Renal pelvis (tissue), 4 donors: ENCODE data around the gene CHSY1. TPM values are rescaled to one million over a fixed set of nuclear protein-coding genes. Genes with fewer than 3 reads are reported as not detected.
"Not testable (repeated sequence)": the region's sequence is repeated elsewhere in the genome, so short reads cannot be mapped to it uniquely, and the experiment has no call there.

Experiments
- DNase-seq: peaks from one replicate; pipeline ENCODE4 v3.0.0-alpha.2; 2013
- polyA plus RNA-seq, 3 donors: library from polyadenylated mRNA; unstranded; fragments of 120-200 nt; gene quantifications; one replicate each; pipeline ENCODE4 v1.2.1, GENCODE V29; 2013; ENCODE audit not compliant: insufficient read length in 3 of 3

CHSY1 gene
- polyA plus RNA-seq, 3 donors: 41.5 to 44.4 (median 42.5) TPM

DNA sequence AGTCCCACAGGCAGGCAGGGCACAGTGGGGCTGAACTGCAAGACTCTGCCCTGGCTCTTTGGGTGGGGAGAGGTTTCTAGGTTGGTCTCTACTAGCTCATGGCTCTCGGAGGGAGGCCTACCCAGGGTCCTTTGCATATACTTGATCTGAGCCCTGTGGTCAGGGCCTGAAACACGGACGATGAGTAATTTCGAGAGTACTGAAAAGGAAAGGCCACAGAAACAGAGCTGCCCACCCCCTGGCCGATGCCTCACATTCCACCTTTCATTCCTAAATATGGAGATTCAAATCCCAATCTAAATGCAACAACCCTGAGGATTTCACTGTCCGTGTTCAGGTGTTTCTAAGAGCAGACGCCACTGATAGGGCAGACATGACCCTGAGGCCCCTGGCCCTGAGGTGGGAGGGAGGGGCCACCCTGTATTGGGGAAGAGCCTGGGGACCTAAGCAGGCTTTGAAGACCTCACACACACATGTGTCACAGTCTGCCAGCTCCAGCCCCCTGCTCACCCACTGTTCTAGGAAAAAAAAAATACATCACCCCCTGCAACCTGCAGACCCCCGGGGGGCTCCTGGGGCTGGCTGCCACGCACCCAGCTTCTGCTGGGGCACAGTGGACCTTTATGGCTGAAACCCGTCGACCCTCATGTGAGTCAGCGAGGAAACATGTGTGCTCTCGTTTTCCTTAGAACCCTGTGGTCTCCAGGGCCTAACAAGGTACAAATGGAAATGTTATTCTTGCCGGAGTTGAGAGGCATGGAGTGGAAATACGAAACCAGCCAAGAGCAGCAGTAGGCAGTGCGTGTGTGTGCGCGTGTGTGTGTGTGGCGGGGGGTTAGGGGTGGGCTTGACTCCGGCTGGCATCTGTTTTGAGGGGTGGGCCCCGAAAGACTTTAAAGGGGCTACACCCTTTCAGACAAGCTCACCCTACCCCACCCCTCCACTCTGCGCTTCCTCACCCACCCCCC lies 112.7 kb downstream of the CHSY1 start:
- DNase-seq: no peak

DNA sequence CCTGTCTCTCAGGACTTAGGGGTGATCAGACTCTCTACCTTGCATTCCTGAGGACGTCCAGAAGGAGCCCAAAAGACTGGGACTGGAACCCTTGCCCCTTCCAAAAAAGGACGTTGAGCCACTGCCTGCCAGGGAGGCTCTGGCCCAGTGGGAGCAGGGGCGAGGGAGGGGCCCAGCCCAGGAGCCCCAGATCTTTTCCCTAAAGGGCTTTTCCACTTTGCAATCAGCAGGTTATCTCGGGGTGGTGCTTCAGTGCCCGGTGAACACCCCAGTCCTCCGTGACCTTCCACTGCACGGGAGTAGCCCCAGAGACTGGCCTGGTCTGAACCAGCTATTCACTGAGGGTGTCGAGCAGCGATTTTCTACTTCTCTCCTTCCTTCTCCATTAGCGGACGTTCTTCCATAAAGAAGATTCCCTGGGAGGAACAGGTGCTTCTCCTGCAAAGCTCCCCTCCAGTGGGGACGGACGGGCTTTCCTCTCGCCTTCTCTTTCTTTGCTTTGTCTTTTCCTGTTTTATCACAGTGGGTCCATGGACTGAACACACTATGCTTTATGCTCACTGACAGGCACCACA lies 113.7 kb downstream of the CHSY1 start:
- DNase-seq: no peak

DNA sequence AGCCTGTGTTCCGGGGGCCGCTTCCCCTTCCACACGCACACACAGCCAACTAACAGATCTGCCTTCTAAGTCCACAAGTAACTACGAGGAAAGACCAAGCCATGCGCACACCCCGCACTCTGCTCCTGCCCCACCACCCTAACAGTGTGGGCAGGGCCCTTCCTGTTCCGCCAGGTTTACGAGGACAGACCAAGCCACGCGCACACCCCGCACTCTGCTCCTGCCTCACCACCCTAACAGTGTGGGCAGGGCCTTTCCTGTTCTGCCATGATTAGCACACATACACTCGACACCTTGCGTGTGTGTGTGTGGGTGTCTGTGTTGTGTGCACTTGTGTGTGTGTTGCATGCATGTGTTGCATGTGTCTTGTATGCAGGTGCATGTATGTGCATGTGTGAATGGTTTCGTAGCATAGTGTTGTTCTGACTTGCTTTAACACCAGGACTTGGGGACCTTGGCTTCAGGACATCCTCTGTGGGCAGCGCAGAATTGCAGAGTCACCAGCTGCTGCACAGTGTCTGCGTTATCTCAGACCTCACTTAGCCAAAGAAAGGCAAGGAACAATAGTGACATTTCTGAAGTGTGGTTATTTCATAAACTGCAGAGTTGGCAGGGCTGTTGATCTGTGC lies 114.4 kb downstream of the CHSY1 start:
- DNase-seq: no peak

DNA sequence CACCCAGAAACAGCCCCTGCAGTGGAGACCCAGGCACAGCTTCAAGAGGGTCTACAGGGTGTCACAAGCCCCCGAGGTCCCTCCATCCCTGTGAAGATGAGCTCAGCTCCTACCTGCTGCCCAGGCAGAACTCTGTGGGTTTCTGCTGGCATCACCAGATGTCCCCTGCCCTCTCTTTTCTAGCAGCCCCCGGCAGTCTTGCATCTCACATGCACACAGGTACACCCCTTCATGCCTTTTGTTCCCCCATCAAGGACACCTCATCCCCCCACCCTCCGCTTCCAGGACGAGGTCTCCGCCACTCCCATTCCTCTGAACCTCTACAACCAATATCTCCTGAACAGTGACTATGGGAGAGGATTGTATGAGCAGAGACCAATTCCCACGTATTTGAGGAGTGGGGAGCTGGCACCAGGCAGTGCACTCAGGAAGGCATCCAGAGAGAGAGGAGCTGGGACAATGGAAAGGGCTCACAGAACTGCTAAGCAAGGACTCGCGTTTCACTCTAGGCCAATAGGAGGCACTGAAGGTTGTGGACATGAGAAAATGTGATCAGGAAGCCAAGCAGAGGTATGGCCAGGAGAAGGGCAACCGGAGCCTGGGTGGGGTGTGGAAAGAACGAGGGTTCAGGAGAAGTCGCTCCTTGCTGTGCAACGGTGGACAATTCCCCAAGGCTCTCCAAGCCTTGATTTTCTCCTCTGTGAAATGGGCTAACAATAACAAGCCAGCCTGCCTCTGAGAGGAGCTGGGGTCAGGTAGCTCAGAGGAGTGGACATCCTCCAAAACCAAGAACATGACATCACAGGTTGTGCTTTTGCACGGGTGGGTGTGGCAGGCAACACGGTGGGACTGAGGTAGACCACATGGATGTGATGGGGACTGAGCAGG lies 115.2 kb downstream of the CHSY1 start:
- no peak for DNase-seq

DNA sequence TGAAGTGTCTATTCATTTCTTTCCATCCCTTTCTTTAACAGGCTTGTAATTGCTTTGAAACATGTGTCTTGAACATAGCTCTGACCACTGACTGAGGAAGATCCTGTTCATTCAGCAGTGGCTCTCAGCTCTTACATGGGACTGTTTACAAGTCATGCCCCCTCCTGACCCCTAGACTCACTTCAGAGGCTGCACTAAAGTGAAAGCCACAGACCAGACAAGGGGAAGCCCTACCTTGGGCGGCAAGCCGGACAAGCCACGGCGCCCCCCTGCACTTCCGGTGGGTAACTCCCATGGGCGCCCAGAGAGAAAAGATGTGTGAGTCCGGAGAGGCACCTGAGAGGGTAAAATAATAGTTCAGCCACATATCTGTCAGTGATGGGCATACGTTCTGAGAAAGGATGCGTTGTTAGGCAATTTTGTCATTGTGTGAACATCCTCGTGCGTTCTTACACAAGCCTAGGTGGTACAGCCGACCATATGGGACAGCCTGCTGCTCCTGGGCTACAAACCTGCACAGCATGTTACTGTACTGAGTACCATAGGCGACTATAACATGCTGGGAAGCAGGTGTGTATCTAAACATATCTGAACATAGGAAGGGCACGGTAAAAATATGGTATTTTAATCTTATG lies 116.2 kb downstream of the CHSY1 start:
- no peak for DNase-seq

DNA sequence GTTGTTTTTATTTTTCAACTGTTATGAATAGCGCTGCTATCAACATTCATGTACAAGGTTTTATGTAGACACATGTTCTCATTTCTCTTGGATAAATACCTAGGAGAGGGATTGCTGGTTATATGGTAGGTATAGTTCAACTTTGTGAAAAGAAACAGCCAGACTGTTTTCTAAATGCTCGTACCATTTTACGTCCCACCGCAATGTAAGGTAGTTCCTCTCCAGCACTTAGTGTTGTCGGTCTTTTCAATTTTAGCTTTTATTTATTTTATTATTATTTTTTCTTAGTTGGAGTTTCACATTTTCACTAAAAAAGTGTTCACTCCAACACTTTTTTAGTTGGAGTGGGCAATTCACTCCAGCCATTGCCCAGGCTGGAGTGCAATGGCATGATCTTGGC lies 117.1 kb downstream of the CHSY1 start:
- no peak for DNase-seq

DNA sequence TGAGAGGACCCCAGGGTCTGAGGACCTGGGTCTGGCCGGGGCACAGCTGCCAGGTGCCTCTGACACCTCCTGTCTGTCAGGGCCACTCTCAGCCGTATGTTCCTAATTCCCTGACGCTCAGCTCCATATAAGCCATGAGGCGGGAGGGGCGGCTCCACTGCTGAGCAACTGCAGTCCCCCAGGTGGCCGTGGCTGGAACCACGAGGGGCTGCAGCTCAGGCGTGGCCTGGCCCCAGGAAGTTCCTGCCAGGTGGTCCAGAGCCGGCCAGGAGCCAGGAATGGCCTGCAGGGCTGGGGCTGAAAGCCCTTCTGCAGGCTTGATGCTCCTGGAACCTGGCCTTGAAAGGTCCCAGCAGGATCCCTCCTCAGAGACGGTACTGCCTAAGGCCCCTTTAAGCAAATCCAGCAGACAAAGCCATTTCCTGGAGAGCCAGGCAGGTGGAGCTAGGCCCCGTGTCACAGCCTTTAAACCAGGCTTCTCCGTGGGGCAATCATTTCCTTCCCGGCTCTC lies 118.0 kb downstream of the CHSY1 start:
- no peak for DNase-seq

DNA sequence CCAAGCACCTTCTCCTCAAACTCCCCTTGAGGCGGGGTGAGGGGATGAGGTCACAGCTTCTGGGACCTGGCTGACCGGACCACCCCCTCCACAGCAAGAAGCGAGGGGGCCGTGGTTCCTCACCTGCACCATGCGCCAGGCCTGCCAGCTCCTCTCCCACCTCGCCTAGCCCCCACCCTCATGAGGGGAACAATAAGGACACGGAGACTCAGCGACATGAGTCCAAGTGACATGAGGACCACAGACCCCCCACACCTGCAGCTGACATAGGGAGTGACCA lies 118.7 kb downstream of the CHSY1 start:
- no peak for DNase-seq

DNA sequence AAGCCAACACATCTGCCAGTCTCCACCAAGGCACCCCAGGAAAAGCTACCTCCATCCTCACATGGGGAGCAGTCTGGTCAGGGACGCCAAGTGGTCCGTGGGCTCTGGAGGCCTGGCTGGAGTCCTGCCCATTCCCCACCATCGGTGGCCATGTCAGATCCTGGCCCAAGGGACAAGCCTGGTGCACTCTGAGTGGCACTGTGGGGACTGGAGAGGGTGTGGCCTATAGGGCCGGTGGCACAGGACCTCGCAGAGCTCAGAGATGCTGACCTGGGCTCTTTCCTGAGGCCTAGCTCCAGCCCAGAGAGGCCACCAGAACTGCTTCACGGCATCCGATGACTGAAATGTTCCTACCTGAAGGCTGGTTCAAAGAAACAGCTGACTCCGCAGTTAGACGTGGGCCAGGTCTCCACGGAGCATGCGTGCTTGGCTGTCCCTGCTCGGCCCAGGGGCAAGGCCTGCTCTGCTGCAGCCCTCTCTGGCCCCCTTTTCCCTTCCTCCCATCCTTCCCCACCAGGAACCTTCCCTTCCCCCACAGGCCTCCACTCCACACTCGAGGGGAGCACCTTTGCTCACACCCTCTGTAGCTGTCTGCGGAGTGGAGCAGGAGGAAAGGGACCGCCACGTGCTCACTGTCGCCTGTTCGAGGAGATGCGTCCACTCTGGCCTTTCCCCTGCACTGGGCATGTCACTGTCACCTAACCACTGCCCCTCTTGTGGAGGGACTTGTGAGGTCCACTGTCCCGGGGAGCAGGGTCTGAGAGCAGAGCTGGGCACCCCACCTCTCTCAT lies 119.3 kb downstream of the CHSY1 start:
- DNase-seq: no peak

DNA sequence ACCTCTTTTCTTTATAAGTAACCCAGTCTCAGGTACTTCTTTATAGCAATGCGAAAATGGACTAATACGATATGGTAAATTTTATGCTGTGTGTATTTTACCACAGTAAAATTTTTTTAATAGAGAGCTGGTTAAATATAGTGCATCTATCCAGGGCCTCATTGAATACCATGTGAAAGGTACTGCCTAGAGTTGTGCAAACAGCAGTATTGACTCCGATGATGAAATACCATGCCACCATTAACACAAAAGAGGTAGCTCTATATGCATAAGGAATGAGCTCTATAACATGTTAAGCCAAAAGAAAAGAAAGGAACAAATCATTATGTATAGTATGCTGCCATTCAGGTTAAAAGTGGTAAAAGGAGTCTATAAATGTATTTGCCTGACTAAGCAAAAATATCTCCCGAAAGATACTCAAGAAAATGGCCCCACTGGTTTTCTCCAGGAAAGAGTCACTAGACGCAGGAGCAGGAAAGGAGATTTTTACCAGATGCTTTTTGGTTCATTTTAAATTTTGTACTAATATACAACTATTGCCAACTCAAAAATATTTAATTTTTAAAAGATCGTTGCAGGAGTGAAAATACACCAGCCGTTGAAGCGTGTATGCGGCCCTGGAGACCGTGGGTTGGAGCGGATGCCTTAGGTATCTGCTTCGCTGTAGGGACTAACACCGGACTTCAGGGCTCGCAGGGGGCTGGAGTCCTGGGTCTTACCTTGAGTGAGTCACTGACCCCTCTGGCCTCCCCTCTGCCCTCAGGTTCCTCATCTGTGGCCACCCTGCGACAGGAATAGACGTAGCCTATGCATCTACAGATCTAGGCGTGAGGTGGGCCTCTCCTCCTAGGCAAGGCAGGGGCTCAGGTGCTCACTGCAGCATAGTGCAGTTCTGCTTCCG lies 120.1 kb downstream of the CHSY1 start:
- no peak for DNase-seq

DNA sequence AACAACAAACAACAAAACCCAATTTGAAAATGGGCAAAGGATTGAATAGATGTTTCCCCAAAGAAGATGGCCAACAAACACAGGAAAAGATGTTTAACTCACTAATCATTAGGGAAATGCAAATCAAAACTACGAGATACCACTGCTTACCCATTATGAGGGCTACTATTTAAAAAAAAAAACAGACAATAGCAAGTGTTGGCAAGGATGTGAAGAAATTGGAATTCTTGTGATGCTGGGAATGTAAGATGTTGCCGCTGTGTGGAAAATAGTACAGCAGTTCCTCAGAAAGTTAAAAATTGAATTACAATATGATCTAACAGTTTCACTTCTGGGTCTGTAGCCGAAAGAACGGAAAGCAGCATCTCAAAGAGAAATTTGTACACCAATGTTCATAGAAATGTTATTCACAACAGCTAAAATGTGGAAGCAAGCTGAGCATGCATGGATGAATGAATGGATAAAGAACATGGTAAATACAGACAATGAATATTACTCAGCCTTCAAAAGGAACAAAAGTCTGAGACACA lies 121.9 kb downstream of the CHSY1 start:
- no peak for DNase-seq

DNA sequence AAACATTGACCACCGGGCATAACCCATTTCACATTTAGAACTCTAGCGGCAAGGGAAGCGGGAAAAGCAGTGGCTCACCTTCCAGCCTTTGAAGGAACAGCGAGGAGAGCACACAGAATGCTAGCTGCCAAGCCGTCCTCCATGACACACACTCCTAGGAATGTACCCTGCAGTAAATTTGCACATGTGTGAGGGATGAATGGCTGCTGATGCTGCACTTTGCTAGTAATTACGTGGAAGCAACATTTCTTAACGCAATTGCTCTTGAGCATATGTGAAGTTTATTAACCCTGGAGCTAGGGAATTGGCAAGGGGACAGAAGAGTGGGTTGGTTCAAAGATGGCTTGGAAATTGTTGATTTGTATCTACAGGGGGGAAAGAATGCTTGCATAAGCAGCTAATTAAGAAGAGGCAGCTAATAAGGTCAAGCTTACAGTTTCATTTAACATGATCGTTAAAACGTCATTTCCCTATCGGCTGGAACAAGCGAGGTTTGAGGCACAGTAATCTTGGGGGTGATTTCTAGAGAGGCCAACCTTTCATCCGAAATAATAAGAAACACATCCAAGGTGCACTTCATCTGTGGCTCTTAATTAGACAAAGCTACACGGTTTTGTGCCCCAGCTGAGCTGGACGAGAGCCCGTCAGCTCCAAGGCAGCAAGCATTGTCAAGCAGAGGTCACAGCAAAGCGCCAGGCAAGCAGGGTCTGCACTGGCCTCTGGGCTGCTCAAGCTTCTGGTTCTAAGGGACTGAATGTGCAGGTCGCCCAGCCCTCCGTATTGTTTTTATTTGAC lies 123.4 kb downstream of the CHSY1 start:
- DNase-seq: no peak

DNA sequence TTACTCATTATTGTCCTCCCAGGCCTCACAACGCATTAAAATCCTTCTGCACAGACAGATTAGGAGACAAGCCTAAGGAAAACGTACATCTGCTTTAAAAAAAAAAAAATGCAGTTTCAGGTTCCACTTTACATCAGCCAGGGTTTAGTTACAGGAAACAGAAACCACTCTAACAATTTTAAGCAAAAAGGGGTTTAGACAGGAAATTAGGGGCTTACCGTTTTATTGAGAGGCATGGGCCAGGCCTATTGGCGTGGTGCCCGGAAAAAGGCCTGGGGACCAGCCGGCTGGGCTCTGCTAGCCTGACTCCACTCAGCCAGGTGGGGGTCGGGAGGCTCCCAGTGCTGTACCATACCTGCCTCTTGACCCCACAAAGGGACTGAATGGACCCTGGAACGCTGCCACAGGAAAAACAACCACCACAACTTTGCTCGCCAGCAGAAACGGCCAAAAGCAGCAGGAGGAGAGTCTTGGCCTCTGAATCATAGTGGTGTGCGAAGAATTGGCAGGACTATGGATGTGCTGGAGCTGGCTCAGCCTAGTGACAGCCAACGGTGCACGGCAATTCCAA lies 124.3 kb downstream of the CHSY1 start:
- DNase-seq: no peak

DNA sequence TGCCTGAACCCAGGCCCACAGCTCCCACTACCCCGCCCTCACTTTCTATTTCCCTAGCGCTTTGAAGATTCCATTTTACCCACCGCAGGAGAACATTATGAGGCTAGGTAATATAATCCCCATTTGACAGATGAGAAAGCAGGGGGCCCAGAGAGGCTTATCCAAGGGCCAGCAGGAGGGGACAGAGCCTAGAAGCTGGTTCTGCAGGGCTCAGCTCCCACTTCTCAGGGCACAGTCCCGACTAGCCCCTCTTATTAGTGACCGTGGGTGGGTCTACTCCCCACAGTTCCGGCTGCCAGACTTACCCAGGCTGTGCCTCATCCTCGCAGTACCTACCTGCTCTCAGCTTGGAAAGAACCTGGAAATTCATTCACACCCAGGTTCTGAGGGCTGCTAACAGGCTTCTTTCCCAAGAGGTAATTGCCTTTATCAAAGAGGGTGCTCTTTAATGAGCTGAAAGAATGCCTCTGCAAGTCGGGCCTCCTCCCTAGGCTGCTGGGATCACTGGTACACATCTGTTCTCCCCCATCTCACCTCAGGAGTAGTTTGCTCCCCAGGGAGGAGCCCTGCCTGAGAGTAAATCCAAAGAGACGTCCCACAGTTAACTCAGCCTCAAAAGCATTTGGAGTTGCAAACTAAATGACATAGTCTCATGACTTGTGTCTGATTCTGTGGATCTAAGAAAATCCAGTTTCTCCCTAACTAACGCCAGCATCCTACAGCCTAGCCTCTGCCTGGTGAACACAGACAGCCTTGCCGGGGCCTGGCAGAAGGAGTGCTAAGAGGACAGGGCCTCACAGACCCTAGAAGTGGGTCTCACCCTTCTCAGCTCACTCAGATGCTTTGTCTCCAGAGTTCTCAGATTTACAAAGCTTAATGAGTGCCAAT lies 125.0 kb downstream of the CHSY1 start:
- DNase-seq: no peak

DNA sequence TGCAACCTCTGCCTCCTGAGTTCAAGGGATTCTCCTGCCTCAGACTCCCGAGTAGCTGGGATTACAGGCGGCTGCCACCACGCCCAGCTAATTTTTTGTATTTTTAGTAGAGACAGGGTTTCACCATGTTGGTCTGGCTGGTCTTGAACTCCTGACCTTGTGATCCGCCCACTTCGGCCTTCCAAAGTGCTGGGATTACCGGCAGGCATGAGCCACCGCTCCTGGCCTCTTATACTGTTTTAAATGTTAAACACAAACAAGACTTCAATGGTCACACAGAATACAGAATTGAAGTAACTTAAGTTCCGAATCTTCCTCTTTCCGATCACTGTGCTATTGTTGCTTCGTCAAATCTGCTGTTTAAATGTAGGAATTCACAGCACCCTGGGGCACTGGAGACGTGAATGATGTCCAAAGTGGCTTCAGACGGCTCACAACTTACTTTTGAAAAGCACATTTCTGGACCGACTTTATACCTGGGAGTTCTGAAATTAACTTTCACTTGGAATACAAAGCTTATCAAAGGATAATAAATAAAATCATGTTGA lies 125.9 kb downstream of the CHSY1 start:
- not testable (repeated sequence) for DNase-seq
